Measurements from ENCODE around the gene ALPL.

Gene ALPL

GRCh38 chr1:21604208-21604957 is 95.2 kb downstream of the ALPL start:
- DNase-seq, result no peak

- no peak for DNase-seq
These were observed 95.9 kb downstream of the ALPL start for GRCh38 chr1:21605012-21605715.

DNA sequence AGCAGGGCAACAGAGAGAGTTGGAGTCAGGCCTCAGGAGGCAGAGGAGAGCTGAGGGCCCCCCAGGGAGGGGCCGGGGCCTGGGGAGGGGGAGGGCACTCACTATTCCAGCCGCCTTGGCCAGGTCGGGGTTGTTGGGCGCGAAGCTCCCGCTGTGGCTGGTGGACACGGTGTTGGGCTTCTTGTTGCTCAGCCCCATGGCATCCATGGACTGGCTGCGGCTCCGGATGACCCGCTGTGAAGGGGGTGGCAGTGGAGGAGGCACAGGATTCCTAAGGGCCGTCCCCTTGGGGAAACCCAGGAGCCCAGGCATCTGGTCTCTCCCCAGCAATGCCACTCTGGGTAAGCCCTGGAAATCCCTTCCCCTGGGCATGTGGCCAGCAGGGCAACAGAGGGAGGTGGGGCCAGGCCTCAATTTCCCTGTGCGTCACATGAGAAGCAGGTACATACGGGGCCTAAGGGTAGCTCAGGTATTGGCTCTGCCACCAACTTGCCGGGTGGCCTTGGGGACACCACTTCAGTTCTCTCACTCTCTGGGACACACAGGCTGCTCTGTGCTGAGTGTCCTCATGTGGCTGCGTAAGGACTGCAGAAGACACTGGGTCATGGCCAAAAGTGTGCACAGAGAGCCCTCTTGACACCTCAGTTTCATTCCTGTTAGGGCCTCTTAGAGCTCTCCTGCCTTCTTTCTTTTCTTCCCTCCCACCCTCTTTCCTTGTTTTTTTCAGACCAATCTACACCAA is 96.9 kb downstream of the ALPL start:
- no peak for DNase-seq

DNA sequence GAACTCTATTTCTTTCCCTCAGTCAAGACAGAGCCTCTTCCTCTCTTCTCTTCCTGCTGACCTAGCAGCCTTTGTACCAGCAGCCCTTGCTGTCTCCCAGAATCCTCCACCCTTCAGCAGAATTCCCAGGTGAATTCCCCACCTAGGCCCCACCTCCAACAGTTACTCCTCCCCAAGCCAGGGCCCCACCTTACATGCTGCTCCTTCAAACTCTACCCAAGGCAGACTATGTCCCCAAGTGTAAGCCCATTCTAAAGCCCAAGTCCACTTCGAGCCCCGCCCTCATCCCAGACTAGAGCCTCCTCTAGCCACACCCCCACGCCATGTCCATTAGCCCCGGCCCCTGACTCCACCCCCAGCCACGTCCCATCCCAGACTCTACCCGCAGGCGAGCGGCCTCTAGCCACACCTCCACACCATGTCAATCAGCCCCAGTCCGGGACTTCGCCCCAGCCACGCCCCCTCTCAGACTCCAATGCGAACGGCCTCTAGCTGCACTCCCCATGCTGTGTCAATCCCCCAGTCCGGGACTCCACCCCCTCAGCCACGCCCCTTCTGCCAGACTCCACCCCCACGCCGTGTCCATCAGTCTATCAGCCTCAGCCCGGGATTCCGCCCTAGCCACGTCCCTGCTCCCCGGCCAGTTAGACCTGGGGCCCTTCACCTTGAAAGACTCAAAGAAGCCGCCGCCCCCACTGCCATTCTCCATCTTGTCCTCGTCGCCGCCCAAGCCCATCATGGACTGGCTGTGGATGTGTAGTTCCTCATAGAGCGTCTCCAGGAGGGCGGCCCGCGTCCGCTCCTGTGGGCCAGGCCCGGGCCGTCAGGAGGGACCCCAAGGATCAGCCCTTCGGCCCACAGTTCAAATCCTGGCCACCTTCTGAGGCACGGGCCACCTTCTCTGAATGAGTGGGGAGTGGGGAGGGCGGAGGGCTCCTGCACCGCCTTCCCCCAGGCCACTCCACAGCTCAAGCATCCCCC is 98.6 kb downstream of the ALPL start:
- no peak for DNase-seq

- no peak for DNase-seq
These were observed 99.6 kb downstream of the ALPL start for GRCh38 chr1:21608798-21609197.

DNA sequence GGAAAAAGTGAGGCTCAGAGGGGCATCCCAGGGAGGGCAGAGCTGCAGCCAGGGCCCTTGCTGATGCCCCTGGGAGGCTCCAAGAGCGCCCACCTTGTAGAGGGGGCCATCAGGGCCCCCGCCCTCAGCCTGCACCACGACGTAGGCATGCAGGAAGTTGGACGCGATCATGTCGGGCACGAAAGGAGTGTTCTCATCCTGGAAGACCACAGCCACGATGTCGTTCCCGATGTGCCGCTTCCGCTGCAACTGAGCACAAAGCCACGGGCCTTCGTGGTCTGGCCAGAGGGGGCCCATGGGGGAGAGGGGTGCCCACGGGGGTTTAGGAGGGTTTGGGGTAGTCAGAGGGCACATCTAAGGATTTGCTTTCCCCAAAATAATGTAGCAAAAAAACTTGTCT is 100.8 kb downstream of the ALPL start:
- no peak for DNase-seq

GRCh38 chr1:21610989-21611785 is 102.0 kb downstream of the ALPL start:
- no peak for DNase-seq

DNA sequence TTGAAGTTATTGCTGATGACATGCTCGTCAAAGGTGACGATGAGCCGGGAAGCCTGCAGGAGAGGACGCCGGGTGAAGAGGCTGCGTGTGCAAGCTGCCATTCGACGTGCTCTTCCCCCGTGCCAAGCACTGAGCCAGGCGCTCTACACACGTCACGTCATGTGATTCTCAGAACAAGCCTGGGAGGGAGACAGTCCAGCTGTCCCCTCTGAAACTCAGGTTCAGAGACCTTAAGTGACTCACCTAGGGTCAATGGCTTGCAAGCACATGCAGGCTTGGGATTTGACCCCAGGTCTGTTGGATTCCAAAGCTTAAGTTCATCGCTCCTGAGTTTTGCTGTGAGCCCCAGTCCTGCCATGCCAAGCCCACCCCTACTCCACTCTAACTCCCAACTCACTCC is 102.8 kb downstream of the ALPL start:
- no peak for DNase-seq

DNA sequence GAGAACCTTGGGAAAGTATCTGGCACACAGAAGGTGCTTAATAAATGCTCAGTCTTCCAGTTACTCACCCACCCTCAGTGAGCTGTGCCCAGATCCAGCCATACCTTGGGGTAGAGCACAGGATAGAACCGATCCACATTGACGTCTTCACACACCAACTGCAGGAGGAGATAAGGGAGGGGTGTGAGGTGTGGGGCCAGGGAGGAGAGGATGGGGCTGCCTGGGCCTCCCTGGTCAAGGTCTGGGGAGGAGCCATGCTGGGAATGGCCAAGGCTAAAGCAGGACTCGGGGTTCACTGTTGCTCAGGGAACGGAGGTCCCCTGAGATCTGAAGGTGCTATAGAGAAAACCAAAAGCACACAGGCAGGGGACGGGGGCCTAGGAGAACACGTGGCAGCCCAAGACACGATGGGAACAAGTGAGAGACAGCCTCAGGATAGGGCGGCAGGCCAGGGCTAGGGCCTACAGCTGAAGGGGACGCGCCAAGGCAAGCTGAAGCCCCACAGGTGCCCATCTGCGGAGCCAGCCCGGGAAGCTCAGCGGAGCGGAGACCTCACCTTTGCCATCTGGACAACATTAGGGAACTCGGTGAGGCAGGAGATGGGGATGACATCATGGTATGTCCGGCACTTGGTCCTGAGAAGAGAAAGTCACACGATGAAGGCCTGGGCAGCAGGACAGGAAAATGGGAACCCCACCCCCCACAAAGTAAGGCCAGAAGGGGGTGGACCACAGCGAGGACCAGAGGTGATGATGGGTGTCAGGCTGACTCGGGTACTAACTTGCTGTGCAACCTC is 104.0 kb downstream of the ALPL start:
- no peak for DNase-seq

GRCh38 chr1:21614419-21615115 is 105.3 kb downstream of the ALPL start:
- no peak for DNase-seq

GRCh38 chr1:21616372-21616771 is 107.1 kb downstream of the ALPL start:
- DNase-seq, result no peak

- no peak for DNase-seq
These were observed 108.0 kb downstream of the ALPL start for GRCh38 chr1:21617126-21617738.

GRCh38 chr1:21618059-21618458 is 108.8 kb downstream of the ALPL start:
- no peak for DNase-seq

GRCh38 chr1:21618561-21619374 is 109.5 kb downstream of the ALPL start:
- no peak for DNase-seq

DNA sequence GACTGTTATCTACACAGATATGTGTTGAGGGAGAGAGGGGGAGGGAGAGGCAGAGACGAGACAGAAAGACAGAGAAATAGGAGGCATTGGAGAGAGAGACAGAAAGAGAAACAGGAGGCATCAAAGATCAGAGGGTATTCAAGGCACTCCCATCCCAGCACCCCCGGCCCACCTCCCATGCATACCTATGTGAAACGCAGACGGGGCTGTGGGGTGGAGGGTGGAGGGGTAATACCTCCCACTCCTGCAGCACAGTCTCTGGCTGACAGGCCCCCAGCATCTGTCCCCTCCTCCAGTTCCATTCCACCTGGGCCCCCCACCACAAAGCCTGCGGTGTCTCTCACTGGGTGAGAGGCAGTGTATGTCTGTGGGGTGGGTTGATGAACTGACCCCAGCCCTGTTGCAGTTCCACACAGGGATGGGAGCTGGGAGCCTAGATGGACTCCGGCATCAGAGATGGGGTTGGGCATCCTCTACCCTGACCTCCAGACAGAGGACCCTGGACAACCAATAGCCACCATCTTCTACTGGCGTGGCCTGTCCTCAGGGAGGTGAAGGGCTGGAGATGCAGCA is 110.2 kb downstream of the ALPL start:
- no peak for DNase-seq

DNA sequence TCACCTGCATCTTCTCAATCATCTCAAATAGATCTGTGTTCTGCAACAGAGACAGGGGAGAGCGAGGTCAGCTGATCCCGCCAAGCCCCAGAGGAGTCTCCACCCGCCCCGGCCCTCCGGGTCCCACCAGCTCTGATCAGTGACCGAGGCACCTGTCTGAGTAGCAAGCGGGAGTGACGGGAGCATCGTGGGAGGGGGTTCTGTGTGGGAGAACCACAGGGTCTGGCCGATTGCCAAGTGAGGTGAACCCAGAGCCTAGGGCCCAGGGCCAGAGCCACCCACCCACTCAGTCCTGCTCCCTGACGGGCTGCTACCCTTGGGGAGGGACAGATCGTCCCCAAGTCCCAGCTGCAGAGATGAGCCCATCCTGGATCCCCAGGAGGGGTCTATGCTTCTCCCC is 110.8 kb downstream of the ALPL start:
- DNase-seq, result no peak

GRCh38 chr1:21620496-21620895 is 111.3 kb downstream of the ALPL start:
- no peak for DNase-seq

GRCh38 chr1:21621051-21621450 is 111.8 kb downstream of the ALPL start:
- no peak for DNase-seq
